Aorta (tissue), 5 donors: ENCODE measurements around the gene THRA. TPM values are rescaled to one million over a fixed set of nuclear protein-coding genes. Genes with fewer than 3 reads are reported as not detected.

Source experiments
- ATAC-seq: fragments of 200-7000 bp; cut with Tn5 transposase; one replicate; pipeline ENCODE4 v1.9.1; 2022; ENCODE audit warnings: moderate library complexity; ENCODE audit not compliant: low FRiP score
- DNase-seq, 2 donors: peaks; one replicate each; pipeline ENCODE4 v3.0.0-alpha.2; 2020
- H3K27ac ChIP-seq, 2 donors: one replicate each; pipeline ENCODE4 v1.5.1; 2013; ENCODE audit warnings: low read length in 2 of 2, mild to moderate bottlenecking in 2 of 2, moderate library complexity in 2 of 2, control low read depth in 1 of 2, inconsistent platforms in 1 of 2, low read depth in 1 of 2
- H3K27me3 ChIP-seq, 2 donors: one replicate each; pipeline ENCODE4 v1.6.1; 2013; ENCODE audit warnings: control low read depth in 1 of 2, low read length in 1 of 2, mild to moderate bottlenecking in 1 of 2, moderate library complexity in 1 of 2; ENCODE audit not compliant: insufficient read depth in 2 of 2, control insufficient read depth in 1 of 2
- H3K36me3 ChIP-seq, 2 donors: one replicate each; pipeline ENCODE4 v1.6.1; 2013; ENCODE audit warnings: control low read depth in 1 of 2, low read length in 1 of 2, mild to moderate bottlenecking in 1 of 2; ENCODE audit not compliant: insufficient read depth in 2 of 2, control insufficient read depth in 1 of 2
- H3K4me1 ChIP-seq, 2 donors: one replicate each; pipeline ENCODE4 v1.6.1; 2013; ENCODE audit warnings: low read length in 2 of 2, control low read depth in 1 of 2, mild to moderate bottlenecking in 1 of 2, moderate library complexity in 1 of 2; ENCODE audit not compliant: insufficient read depth in 2 of 2, control insufficient read depth in 1 of 2
- H3K4me3 ChIP-seq, 2 donors: one replicate each; pipeline ENCODE4 v1.5.1; 2013; ENCODE audit warnings: low read length in 2 of 2, control low read depth in 1 of 2, mild to moderate bottlenecking in 1 of 2
- H3K9me3 ChIP-seq: one replicate; pipeline ENCODE4 v1.6.1; 2013; ENCODE audit warnings: mild to moderate bottlenecking, low read length; ENCODE audit not compliant: control insufficient read depth
- WGBS, 2 donors: extraction: QIAGEN DNeasy Blood & Tissue Kit; methylation state at CpG; one replicate each; pipeline ENCODE4 v1.1.7; 2013; 5-methylcytosine and 5-hydroxymethylcytosine counted together
- intact Hi-C, 2 donors: fragments of 100-400 bp; cut with DNase I; formaldehyde crosslinking; loops; one replicate each; pipeline versions ENCODE4 v1.14.2 to v1.15.0; 2022
- polyA plus RNA-seq, 2 donors: library from polyadenylated mRNA; stranded (reverse); fragments of 200-250 nt; gene quantifications; one replicate each; pipeline ENCODE4 v1.2.3, GENCODE V29; 2013
- total RNA-seq, 2 donors: library from RNA; stranded (reverse); fragmentation: NEBNext Ultra II Directional; extraction: Animal tissue kit (Norgen Biotek cat#: 25700); gene quantifications; one replicate each; pipeline ENCODE4 v1.2.1, GENCODE V29; 2021
- donor health status: healthy with polysubstance abuse.
- donor health status: Bipolar disorder and iron deficiency.
- donor health status: DM: no; HTN: no; CAD: no.
- donor health status: DM: no; HTN: no; CAD: no.
- donor health status: DM: yes; HTN: yes; CAD: no.

THRA gene
- total and polyA plus RNA-seq, 4 donors: 38.9 to 62.3 (median 52.9) TPM

- H3K27ac ChIP-seq: peak overlapping the region; percentile 16 to 55
- no peak overlapping the region for H3K4me3 ChIP-seq
- DNase-seq (no peak), ATAC-seq (no peak)
- peaks cover 3 to 4% of the 10 kb centered on the region in 2 donors for H3K4me1 ChIP-seq
- intact Hi-C loops: loop anchor here (2.0 to 5.0 kb wide), 5 partner anchors 17 to 212 kb away; no protein-coding TSS in a partner anchor
- no peaks in the 10 kb centered on the region for H3K27me3 ChIP-seq
- WGBS, 2 donors: 43 to 53% methylated on average over 3 of the region's 3 CpGs
- H3K36me3 ChIP-seq: no peaks in the 10 kb centered on the region
- no peaks in the 10 kb centered on the region for H3K9me3 ChIP-seq
Measured at GRCh38 chr17:40110026-40110845, 47.5 kb downstream of the THRA start.

GRCh38 chr17:40111221-40112128 is 48.7 kb downstream of the THRA start:
- peak; percentile 95 to 97 for DNase-seq
- peaks cover 3 to 4% of the 10 kb centered on the region in 2 donors for H3K4me1 ChIP-seq
- no peaks in the 10 kb centered on the region for H3K9me3 ChIP-seq
- intact Hi-C loops: loop anchor here (1.0 to 5.0 kb wide), 7 partner anchors 12 to 211 kb away; no protein-coding TSS in a partner anchor
- 0% methylated on average over 10 to 12 of the region's 12 CpGs for WGBS, 2 donors
- H3K27me3 ChIP-seq: no peaks in the 10 kb centered on the region
- peak overlapping the region in 1 of 2 donors; percentile 59 for H3K27ac ChIP-seq
- peak; percentile 82 for ATAC-seq
- H3K36me3 ChIP-seq: no peaks in the 10 kb centered on the region
- H3K4me3 ChIP-seq: no peak overlapping the region

- no peak for DNase-seq
- H3K4me3 ChIP-seq: no peak overlapping the region
- peaks cover 3 to 4% of the 10 kb centered on the region in 2 donors for H3K4me1 ChIP-seq
- no peak for ATAC-seq
- 7 to 15% methylated on average over 2 of the region's 2 CpGs for WGBS, 2 donors
- no peaks in the 10 kb centered on the region for H3K9me3 ChIP-seq
- intact Hi-C loops: loop anchor here (2.0 to 5.0 kb wide), 5 partner anchors 35 to 210 kb away; no protein-coding TSS in a partner anchor
- H3K27me3 ChIP-seq: no peaks in the 10 kb centered on the region
- no peaks in the 10 kb centered on the region for H3K36me3 ChIP-seq
- peak overlapping the region; percentile 4 to 90 for H3K27ac ChIP-seq
Measured at GRCh38 chr17:40112191-40112711, 49.5 kb downstream of the THRA start.

GRCh38 chr17:40112718-40113109 is 49.9 kb downstream of the THRA start:
- H3K4me3 ChIP-seq: no peak overlapping the region
- H3K36me3 ChIP-seq: no peaks in the 10 kb centered on the region
- peak overlapping the region; percentile 19 to 90 for H3K27ac ChIP-seq
- WGBS, 2 donors: 11 to 14% methylated on average over 4 of the region's 4 CpGs
- ATAC-seq (peak; percentile 0), DNase-seq (no peak)
- intact Hi-C loops: loop anchor here (2.0 to 5.0 kb wide), 5 partner anchors 35 to 210 kb away; no protein-coding TSS in a partner anchor
- peaks cover 2 to 4% of the 10 kb centered on the region in 2 donors for H3K4me1 ChIP-seq
- H3K27me3 ChIP-seq: no peaks in the 10 kb centered on the region
- no peaks in the 10 kb centered on the region for H3K9me3 ChIP-seq

- Histone ChIP-seq H3K4me3 (peak overlapping the region in 1 of 2 donors; percentile 4), H3K36me3 (no peaks in the 10 kb centered on the region), H3K9me3 (no peaks in the 10 kb centered on the region), H3K27me3 (no peaks in the 10 kb centered on the region), H3K4me1 (peaks cover 0 to 4% of the 10 kb centered on the region in 2 donors), H3K27ac (peak overlapping the region; percentile 19 to 38)
- DNase-seq: peak; percentile 95
- ATAC-seq: peak; percentile 87
- WGBS, 2 donors: 0 to 1% methylated on average over 17 of the region's 17 CpGs
- intact Hi-C loops: loop anchor here (2.0 to 5.0 kb wide), 5 partner anchors 34 to 209 kb away; no protein-coding TSS in a partner anchor
Measured at GRCh38 chr17:40113110-40113906, 50.5 kb downstream of the THRA start.

- 10 to 12% methylated on average over 5 of the region's 5 CpGs for WGBS, 2 donors
- Histone ChIP-seq H3K27me3 (no peaks in the 10 kb centered on the region), H3K9me3 (no peaks in the 10 kb centered on the region), H3K4me3 (peak overlapping the region in 1 of 2 donors; percentile 4), H3K27ac (peak overlapping the region; percentile 2 to 64), H3K4me1 (peaks cover 0 to 4% of the 10 kb centered on the region in 2 donors), H3K36me3 (no peaks in the 10 kb centered on the region)
- no peak for DNase-seq
- intact Hi-C loops: loop anchor here (2.0 to 5.0 kb wide), 5 partner anchors 33 to 208 kb away; no protein-coding TSS in a partner anchor
- ATAC-seq: no peak
Measured at GRCh38 chr17:40113907-40114245, 51.1 kb downstream of the THRA start.

- intact Hi-C loops: no loop called here
- no peak for ATAC-seq
- no peaks in the 10 kb centered on the region for H3K4me1 ChIP-seq
Measured at GRCh38 chr17:40115101-40115436, 52.3 kb downstream of the THRA start.

More at GRCh38 chr17:40115101-40115436, 52.3 kb downstream of the THRA start:
- DNase-seq: no peak
- Histone ChIP-seq H3K27me3 (no peaks in the 10 kb centered on the region), H3K9me3 (no peaks in the 10 kb centered on the region), H3K4me3 (no peak overlapping the region), H3K36me3 (no peaks in the 10 kb centered on the region), H3K27ac (peak overlapping the region in 1 of 2 donors; percentile 60)
- 35 to 42% methylated on average over 2 of the region's 2 CpGs for WGBS, 2 donors
